GM18507 (cell line): ENCODE measurements around the gene ARL8A.
"Not testable (repeated sequence)": the region's sequence is repeated elsewhere in the genome, so short reads cannot be mapped to it uniquely, and the experiment has no call there.

ENCODE experiments used
- DNase-seq: peaks from one replicate; pipeline ENCODE4 v3.0.0; 2011; ENCODE audit warnings: low read depth; ENCODE audit not compliant: insufficient read length; ENCODE audit errors: extremely low spot score
- FAIRE-seq: peaks from 2 replicates; lab custom pipeline; 2011; peaks lifted over from hg19 to GRCh38; lab: Jason Lieb, UNC

Gene ARL8A

GRCh38 chr1:202144402-202145067, at the start of gene ARL8A:
Gene ARL8A (minus strand): TSS chr1:202144737. CDS start chr1:202144572, 165 bp downstream.
- DNase-seq: peak; percentile 65
- no peak for FAIRE-seq

GRCh38 chr1:202194328-202194648, 49.8 kb upstream of the ARL8A start:
- DNase-seq: no peak
- no peak for FAIRE-seq

GRCh38 chr1:202193614-202194327, 49.2 kb upstream of the ARL8A start, which contains the start of gene LGR6:
Gene LGR6 (plus strand): TSS chr1:202193799. CDS start chr1:202193990, 191 bp downstream.
- FAIRE-seq (no peak), DNase-seq (no peak)

- FAIRE-seq (peak; percentile 64), DNase-seq (peak; percentile 18)
Measured at GRCh38 chr1:202192770-202193613, 48.5 kb upstream of the ARL8A start.

- not testable (repeated sequence) for FAIRE-seq, DNase-seq
Measured at GRCh38 chr1:202191391-202191790, 46.9 kb upstream of the ARL8A start.

- no peak for DNase-seq
- no peak for FAIRE-seq
Measured at GRCh38 chr1:202189918-202190715, 45.6 kb upstream of the ARL8A start.

GRCh38 chr1:202189001-202189790, 44.7 kb upstream of the ARL8A start:
- FAIRE-seq: peak; percentile 61

GRCh38 chr1:202187697-202188407, 43.3 kb upstream of the ARL8A start:
- DNase-seq: no peak
- no peak for FAIRE-seq

More at GRCh38 chr1:202189001-202189790, 44.7 kb upstream of the ARL8A start:
- DNase-seq: peak; percentile 14

GRCh38 chr1:202187041-202187671, 42.6 kb upstream of the ARL8A start:
- DNase-seq (no peak), FAIRE-seq (no peak)

- no peak for FAIRE-seq
- no peak for DNase-seq
Measured at GRCh38 chr1:202186327-202186726, 41.8 kb upstream of the ARL8A start.

- peak; percentile 61 for FAIRE-seq
Measured at GRCh38 chr1:202184750-202185460, 40.4 kb upstream of the ARL8A start.

GRCh38 chr1:202182040-202182877, 37.7 kb upstream of the ARL8A start:
- DNase-seq (no peak), FAIRE-seq (no peak)

More at GRCh38 chr1:202184750-202185460, 40.4 kb upstream of the ARL8A start:
- peak; percentile 53 for DNase-seq

GRCh38 chr1:202181586-202181985, 37.0 kb upstream of the ARL8A start:
- no peak for FAIRE-seq
- no peak for DNase-seq

- not testable (repeated sequence) for DNase-seq, FAIRE-seq
Measured at GRCh38 chr1:202180751-202181139, 36.2 kb upstream of the ARL8A start.

- DNase-seq: no peak
- FAIRE-seq: no peak
Measured at GRCh38 chr1:202179828-202180750, 35.6 kb upstream of the ARL8A start.
